OCI-LY7 (cell line): ENCODE measurements around the gene TFCP2L1. TPM values are rescaled to one million over a fixed set of nuclear protein-coding genes. Genes with fewer than 3 reads are reported as not detected.

Experiments
- BruUV-seq: library from RNA; stranded (reverse); fragments of 400-500 nt; replicated peaks from 2 replicates; lab custom pipeline; 2021; lab: Mats Ljungman, UMichigan
- CTCF ChIA-PET: fragments of 300-600 bp; sonication (Branson Sonifier 250); formaldehyde crosslinking; loops from one replicate; lab custom pipeline; 2022; ENCODE audit warnings: antibody characterized with exemption; ENCODE audit not compliant: unreplicated experiment; lab: Charles Lee
- POLR2A ChIA-PET: fragments of 300-600 bp; sonication (Branson Sonifier 250); formaldehyde crosslinking; loops from one replicate; lab custom pipeline; 2022; ENCODE audit warnings: antibody characterized with exemption; lab: Charles Lee
- DNase-seq: peaks from one replicate; pipeline ENCODE4 v3.0.0-alpha.2; 2015; ENCODE audit warnings: low spot score
- H2AFZ ChIP-seq: fragments of 200-600 bp; sonication (generic), shearing (Covaris generic); 2 replicates; pipeline ENCODE4 v1.6.1; 2014; ENCODE audit warnings: mild to moderate bottlenecking, antibody characterized with exemption, low read length, moderate library complexity
- H3K27ac ChIP-seq: fragments of 200-600 bp; sonication (generic); 2 replicates; pipeline ENCODE4 v1.5.1; 2014; ENCODE audit warnings: mixed run types, low read depth, mild to moderate bottlenecking, moderate library complexity, low read length, inconsistent platforms; ENCODE audit not compliant: poor library complexity, severe bottlenecking
- H3K36me3 ChIP-seq: fragments of 200-600 bp; sonication (generic); 2 replicates; pipeline ENCODE4 v1.6.1; 2014; ENCODE audit warnings: mild to moderate bottlenecking, antibody characterized with exemption, low read length, moderate library complexity, mixed read lengths; ENCODE audit not compliant: insufficient read depth
- H3K4me1 ChIP-seq: fragments of 200-600 bp; sonication (generic); 2 replicates; pipeline ENCODE4 v1.5.1; 2014; ENCODE audit warnings: mild to moderate bottlenecking, low read length; ENCODE audit not compliant: insufficient read depth, poor library complexity, severe bottlenecking
- H3K4me2 ChIP-seq: fragments of 200-600 bp; sonication (generic); 2 replicates; pipeline ENCODE4 v1.6.1; 2014; ENCODE audit warnings: mild to moderate bottlenecking, low read length
- H3K4me3 ChIP-seq: fragments of 200-600 bp; sonication (generic); 2 replicates; pipeline ENCODE4 v1.5.1; 2014; ENCODE audit warnings: mild to moderate bottlenecking, low read depth, low read length; ENCODE audit not compliant: poor library complexity, severe bottlenecking
- H3K79me2 ChIP-seq: fragments of 200-600 bp; sonication (generic); 2 replicates; pipeline ENCODE4 v1.6.1; 2016; ENCODE audit warnings: low read depth, mild to moderate bottlenecking, low read length, moderate library complexity, mixed read lengths; ENCODE audit not compliant: insufficient read depth
- H3K9me2 ChIP-seq: fragments of 200-600 bp; sonication (generic); 2 replicates; pipeline ENCODE4 v1.6.1; 2016; ENCODE audit warnings: mild to moderate bottlenecking, low read length, mixed read lengths; ENCODE audit not compliant: insufficient read depth
- H3K9me3 ChIP-seq: fragments of 200-600 bp; sonication (generic); 2 replicates; pipeline ENCODE4 v1.6.1; 2014; ENCODE audit warnings: mild to moderate bottlenecking, mixed run types, low read length, mixed read lengths
- H4K20me1 ChIP-seq: fragments of 200-600 bp; sonication (generic); 2 replicates; pipeline ENCODE4 v1.6.1; 2014; ENCODE audit warnings: mild to moderate bottlenecking, antibody characterized with exemption, low read length, moderate library complexity, mixed read lengths; ENCODE audit not compliant: insufficient read depth
- EZH2phosphoT487 ChIP-seq: fragments of 200-600 bp; sonication (generic); IDR thresholded peaks from 2 replicates; pipeline ENCODE4 v1.6.1; 2018; ENCODE audit warnings: low read depth, borderline replicate concordance, mild to moderate bottlenecking, mixed run types, antibody characterized with exemption, low read length, moderate library complexity, mixed read lengths
- intact Hi-C: fragments of 100-400 bp; cut with micrococcal nuclease; formaldehyde crosslinking; loops from one replicate; pipeline ENCODE4 v1.10.0; 2022; ENCODE audit not compliant: unreplicated experiment
- total RNA-seq, 2 experiments: library from RNA; depleted of rRNA in 1 of 2; stranded (reverse); fragments of >200 nt in 1 of 2; shearing (Covaris generic) in 1 of 2; gene quantifications; 2 replicates each; pipeline ENCODE4 v1.2.3, GENCODE V29; 2014 to 2022
- TF ChIP-seq, protein P1 (sequence below): fragments of 200-600 bp; sonication (generic); conservative IDR thresholded peaks from 2 replicates; pipeline ENCODE4 v1.5.1; 2014; ENCODE audit warnings: mild to moderate bottlenecking, antibody characterized with exemption, low read length, moderate library complexity, mixed read lengths

TFCP2L1 gene
- total RNA-seq, 2 experiments from 2014 or later = 0.06 to 1.4 TPM

DNA sequence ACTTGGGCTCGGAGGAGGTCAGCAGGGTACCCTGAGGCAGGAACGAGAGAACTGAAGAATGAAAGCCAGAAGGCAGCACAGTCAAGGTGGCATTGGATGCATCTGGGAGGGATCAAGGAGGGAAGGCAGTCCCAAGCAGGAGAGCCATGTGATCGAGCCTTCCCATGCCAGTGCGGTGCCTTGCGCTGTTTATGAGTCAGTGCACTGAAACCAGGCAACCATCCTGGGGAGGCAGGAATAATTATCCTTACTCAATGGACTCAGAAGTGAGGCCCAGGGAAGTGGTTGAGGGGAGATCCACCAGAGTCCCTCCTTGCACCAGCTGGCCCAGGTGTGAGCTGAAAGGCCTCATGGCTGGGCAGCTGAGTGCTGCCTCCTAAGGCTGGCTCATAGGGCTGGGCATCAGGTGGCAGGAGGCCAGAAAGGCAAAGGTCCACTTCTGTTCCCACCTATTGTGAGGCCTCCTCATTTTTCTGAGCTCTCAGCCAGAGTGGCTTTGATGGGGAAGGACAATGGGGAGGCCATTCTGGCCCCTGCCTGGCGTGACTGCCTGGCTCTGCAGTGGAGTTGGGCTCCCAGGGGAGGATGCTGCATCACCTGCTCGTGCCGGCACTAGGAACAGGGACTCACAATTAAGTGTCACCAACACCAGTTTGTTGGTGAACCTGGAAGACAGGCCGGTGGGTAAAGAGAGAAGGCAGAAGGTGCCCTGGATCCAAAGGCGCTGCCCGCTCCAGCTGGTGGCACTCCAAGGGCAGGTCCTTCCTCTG lies 82.3 kb downstream of the TFCP2L1 start:
- no peaks in the 10 kb centered on the region for H3K9me3 ChIP-seq
- H2AFZ ChIP-seq = no peak overlapping the region
- H3K9me2 ChIP-seq = no peaks in the 10 kb centered on the region
- H3K36me3 ChIP-seq = no peaks in the 10 kb centered on the region
- H3K79me2 ChIP-seq = no peaks in the 10 kb centered on the region
- no peak for TF ChIP-seq EZH2phosphoT487
- TF ChIP-seq, protein P1, sequence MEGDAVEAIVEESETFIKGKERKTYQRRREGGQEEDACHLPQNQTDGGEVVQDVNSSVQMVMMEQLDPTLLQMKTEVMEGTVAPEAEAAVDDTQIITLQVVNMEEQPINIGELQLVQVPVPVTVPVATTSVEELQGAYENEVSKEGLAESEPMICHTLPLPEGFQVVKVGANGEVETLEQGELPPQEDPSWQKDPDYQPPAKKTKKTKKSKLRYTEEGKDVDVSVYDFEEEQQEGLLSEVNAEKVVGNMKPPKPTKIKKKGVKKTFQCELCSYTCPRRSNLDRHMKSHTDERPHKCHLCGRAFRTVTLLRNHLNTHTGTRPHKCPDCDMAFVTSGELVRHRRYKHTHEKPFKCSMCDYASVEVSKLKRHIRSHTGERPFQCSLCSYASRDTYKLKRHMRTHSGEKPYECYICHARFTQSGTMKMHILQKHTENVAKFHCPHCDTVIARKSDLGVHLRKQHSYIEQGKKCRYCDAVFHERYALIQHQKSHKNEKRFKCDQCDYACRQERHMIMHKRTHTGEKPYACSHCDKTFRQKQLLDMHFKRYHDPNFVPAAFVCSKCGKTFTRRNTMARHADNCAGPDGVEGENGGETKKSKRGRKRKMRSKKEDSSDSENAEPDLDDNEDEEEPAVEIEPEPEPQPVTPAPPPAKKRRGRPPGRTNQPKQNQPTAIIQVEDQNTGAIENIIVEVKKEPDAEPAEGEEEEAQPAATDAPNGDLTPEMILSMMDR = no peak
- no peak overlapping the region for H3K4me2 ChIP-seq
- H3K4me1 ChIP-seq = no peaks in the 10 kb centered on the region
- ChIA-PET POLR2A (no interaction called here), CTCF (no interaction called here)
- no peaks in the 10 kb centered on the region for H4K20me1 ChIP-seq
- intact Hi-C loops = no loop called here
- DNase-seq = no peak
- no peak overlapping the region for H3K27ac ChIP-seq
- no peak overlapping the region for H3K4me3 ChIP-seq
- no TSS peak for BruUV-seq

- DNase-seq = no peak
- intact Hi-C loops = no loop called here
- H3K27ac ChIP-seq = no peak overlapping the region
- no peaks in the 10 kb centered on the region for H4K20me1 ChIP-seq
- no peak overlapping the region for H2AFZ ChIP-seq
- no peaks in the 10 kb centered on the region for H3K4me1 ChIP-seq
- H3K9me3 ChIP-seq = no peaks in the 10 kb centered on the region
- no peaks in the 10 kb centered on the region for H3K79me2 ChIP-seq
- BruUV-seq = no TSS peak
- TF ChIP-seq, protein P1 = no peak
- no peak for TF ChIP-seq EZH2phosphoT487
- ChIA-PET CTCF (no interaction called here), POLR2A (no interaction called here)
- no peaks in the 10 kb centered on the region for H3K9me2 ChIP-seq
- H3K4me2 ChIP-seq = no peak overlapping the region
- no peak overlapping the region for H3K4me3 ChIP-seq
- no peaks in the 10 kb centered on the region for H3K36me3 ChIP-seq
These were observed 83.2 kb downstream of the TFCP2L1 start for GRCh38 chr2:121201796-121202195.
